8988T (cell line): Measurements from ENCODE around the gene SRCAP.
A peak's percentile ranks its signal among the peaks of the same experiment; 100 is the strongest.

ENCODE experiments used
- DNase-seq: peaks from one replicate; pipeline ENCODE4 v3.0.0; 2011

The SRCAP gene

GRCh38 chr16:30778549-30779244, 79.7 kb downstream of the SRCAP start:
- no peak for DNase-seq

GRCh38 chr16:30779596-30779995, 80.6 kb downstream of the SRCAP start:
- no peak for DNase-seq

- no peak for DNase-seq
Measured at GRCh38 chr16:30780021-30780420, 81.0 kb downstream of the SRCAP start.

- no peak for DNase-seq
Measured at GRCh38 chr16:30780549-30780948, 81.6 kb downstream of the SRCAP start.

- no peak for DNase-seq
Measured at GRCh38 chr16:30782486-30783279, 83.7 kb downstream of the SRCAP start.

- no peak for DNase-seq
Measured at GRCh38 chr16:30783280-30784109, 84.5 kb downstream of the SRCAP start.

- no peak for DNase-seq
Measured at GRCh38 chr16:30784215-30784614, 85.2 kb downstream of the SRCAP start.

GRCh38 chr16:30785126-30786106, 86.4 kb downstream of the SRCAP start:
- DNase-seq = no peak

- DNase-seq = peak; percentile 78
Measured at GRCh38 chr16:30786115-30786935, 87.4 kb downstream of the SRCAP start.

GRCh38 chr16:30786936-30787612, 88.1 kb downstream of the SRCAP start, which contains the start of gene ZNF629:
Gene ZNF629 (minus strand): TSS chr16:30787205. CDS start chr16:30784482, 2,723 bp downstream.
- DNase-seq = peak; percentile 87

- DNase-seq = no peak
Measured at GRCh38 chr16:30787613-30788378, 88.8 kb downstream of the SRCAP start.
